NCI-H446 (cell line): Measurements from ENCODE around the gene SLC22A9.

Experiments used
- DNase-seq, 2 experiments: peaks; one replicate each; lab custom pipeline; 2025; lab: John Stamatoyannopoulos, UW

The SLC22A9 gene

GRCh38 chr11:63444160-63444559 lies 74.6 kb downstream of the SLC22A9 start:
- DNase-seq, result no peak

GRCh38 chr11:63445118-63445517 lies 75.5 kb downstream of the SLC22A9 start:
- no peak for DNase-seq

- no peak for DNase-seq
Measured at GRCh38 chr11:63445720-63446119, 76.1 kb downstream of the SLC22A9 start.

- no peak for DNase-seq
Measured at GRCh38 chr11:63448646-63449045, 79.1 kb downstream of the SLC22A9 start.

- no peak for DNase-seq
Measured at GRCh38 chr11:63459586-63459985, 90.0 kb downstream of the SLC22A9 start.
